AML-193 (cell line): ENCODE measurements around the gene CDK5RAP3.
"Not testable (repeated sequence)": the region's sequence is repeated elsewhere in the genome, so short reads cannot be mapped to it uniquely, and the experiment has no call there.

ENCODE experiments used
- DNase-seq, 2 experiments: peaks; one replicate each; lab custom pipeline; 2025; lab: John Stamatoyannopoulos, UW

Gene CDK5RAP3

DNA sequence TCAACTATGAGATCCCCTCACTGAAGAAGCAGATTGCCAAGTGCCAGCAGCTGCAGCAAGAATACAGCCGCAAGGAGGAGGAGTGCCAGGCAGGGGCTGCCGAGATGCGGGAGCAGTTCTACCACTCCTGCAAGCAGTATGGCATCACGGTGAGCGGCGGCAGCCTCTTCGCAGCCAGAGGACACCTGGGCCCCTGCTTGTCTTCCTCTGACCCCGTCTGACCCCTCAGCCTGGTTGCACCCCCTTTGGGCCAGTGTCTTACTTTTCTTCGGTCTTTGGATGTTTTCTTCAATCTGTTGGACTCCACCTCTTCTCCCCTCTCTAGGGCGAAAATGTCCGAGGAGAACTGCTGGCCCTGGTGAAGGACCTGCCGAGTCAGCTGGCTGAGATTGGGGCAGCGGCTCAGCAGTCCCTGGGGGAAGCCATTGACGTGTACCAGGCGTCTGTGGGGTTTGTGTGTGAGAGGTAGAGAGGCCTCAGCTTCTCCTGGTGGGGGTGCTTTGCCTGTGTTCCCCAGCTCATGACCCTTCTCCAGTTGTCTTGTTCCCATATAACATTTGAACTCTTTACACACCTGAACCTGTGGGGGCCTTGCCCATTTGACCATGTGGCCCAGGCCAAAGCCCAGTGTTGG, 4.4 kb downstream of the CDK5RAP3 start:
- no peak for DNase-seq

DNA sequence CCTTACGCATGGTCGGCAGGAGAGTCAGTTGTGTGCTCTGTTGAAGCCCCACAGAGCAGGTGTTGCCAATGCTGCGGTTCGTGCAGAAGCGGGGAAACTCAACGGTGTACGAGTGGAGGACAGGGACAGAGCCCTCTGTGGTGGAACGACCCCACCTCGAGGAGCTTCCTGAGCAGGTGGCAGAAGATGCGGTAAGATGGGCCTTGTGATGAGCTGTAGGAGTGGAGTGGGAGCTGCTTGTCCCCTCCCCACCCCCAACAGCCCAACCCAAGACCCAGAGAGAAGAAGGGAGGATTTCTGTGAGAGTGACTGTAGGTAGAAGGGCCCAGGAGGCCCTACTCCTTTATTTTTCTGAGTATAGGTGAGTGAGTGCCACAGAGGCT, 4.9 kb downstream of the CDK5RAP3 start:
- no peak for DNase-seq

DNA sequence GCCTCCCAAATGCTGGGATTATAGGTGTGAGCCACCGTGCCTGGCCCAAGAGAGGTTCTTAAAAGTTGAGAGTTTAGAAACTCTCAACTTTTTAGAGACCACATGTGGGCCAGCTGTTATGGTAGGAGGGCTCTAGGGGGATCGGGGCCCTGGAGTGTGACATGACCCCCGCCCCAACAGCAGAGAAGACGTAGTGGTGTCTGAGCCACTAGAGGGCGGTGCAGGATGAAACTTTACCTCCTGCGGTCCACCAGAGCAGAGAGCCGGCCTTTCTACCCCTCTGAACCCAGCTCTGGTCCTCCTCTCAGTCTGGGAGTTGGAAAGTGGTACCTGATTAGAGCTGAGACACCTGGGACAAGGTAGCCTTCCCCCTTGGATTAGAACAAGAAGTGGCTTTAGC, 7.4 kb downstream of the CDK5RAP3 start:
- peak; percentile 42 to 77 for DNase-seq

GRCh38 chr17:47980541-47980940, 9.6 kb downstream of the CDK5RAP3 start:
- no peak for DNase-seq

DNA sequence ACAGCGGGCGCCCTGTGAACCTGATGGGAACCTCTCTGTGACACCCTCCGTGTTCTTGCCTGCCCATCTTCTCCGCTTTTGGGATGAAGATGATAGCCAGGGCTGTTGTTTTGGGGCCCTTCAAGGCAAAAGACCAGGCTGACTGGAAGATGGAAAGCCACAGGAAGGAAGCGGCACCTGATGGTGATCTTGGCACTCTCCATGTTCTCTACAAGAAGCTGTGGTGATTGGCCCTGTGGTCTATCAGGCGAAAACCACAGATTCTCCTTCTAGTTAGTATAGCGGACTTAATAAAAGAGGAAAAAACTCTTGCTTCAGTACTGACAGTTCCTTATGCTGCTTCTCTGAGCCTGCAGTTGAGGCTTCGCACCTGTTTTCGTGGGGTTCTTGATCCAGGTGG, 10.5 kb downstream of the CDK5RAP3 start:
- peak; percentile 80 to 83 for DNase-seq

- DNase-seq: no peak
These were observed 11.2 kb downstream of the CDK5RAP3 start for GRCh38 chr17:47982091-47982617.

GRCh38 chr17:47982645-47983390, 11.9 kb downstream of the CDK5RAP3 start:
- DNase-seq: no peak

- no peak for DNase-seq
These were observed 12.7 kb downstream of the CDK5RAP3 start for GRCh38 chr17:47983492-47984223.

GRCh38 chr17:47986520-47986919, 15.6 kb downstream of the CDK5RAP3 start:
- DNase-seq: no peak

DNA sequence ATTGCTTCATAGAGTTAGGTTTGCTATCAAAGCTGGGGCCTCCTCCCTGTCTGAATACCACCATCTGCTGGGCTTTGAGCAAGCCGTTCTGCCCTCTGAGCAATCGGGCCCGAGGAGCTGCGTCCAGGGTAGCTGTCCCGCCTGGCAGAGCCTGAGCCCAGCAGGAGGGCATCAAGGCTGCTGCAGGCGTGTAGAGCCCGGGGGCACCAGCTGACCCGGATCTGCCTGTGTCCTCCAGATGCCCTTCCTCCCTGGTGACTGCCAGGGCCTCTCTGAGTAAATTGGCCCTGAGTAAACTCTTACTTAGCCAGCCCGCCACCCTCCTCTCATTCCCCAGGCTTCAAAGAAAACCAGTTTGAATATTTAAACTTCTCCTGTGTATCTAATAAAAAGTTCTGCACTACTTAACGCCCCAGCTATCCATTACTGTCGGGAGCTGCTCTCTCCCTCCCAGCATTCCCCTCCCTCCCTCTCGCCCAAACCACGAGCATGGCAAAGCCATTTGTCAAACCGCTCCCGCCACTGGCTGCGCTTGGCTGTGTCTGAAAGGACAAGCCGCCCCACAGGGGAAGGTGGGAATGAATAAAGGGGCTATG, 16.4 kb downstream of the CDK5RAP3 start:
- DNase-seq: no peak

DNA sequence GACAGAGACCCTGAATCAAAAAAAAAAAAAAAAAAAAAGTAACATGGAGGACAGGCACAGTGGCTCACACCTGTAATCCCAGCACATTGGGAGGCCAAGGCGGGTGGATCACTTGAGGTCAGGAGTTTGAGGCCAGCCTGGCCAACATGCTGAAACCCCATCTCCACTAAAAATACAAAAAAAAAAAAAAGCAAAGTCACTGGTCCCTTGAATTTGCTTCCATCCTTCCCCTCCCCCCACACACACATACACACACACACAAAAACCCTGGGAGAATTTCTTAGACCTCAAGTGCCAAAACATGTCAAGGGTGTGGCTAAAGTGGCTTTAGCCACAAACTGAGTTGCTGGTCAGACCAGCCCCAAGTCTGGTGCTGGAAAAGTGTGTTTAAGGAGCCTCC, 17.5 kb downstream of the CDK5RAP3 start:
- DNase-seq: not testable (repeated sequence)

- no peak for DNase-seq
These were observed 18.2 kb downstream of the CDK5RAP3 start for GRCh38 chr17:47989159-47989558.

- no peak for DNase-seq
These were observed 18.8 kb downstream of the CDK5RAP3 start for GRCh38 chr17:47989700-47990099.

GRCh38 chr17:47990962-47991731, 20.2 kb downstream of the CDK5RAP3 start:
- DNase-seq: no peak

- DNase-seq: no peak
These were observed 21.3 kb downstream of the CDK5RAP3 start for GRCh38 chr17:47992216-47992615.

- no peak for DNase-seq
These were observed 22.2 kb downstream of the CDK5RAP3 start for GRCh38 chr17:47993031-47993564.

- DNase-seq: no peak
These were observed 23.1 kb downstream of the CDK5RAP3 start for GRCh38 chr17:47993964-47994363.

DNA sequence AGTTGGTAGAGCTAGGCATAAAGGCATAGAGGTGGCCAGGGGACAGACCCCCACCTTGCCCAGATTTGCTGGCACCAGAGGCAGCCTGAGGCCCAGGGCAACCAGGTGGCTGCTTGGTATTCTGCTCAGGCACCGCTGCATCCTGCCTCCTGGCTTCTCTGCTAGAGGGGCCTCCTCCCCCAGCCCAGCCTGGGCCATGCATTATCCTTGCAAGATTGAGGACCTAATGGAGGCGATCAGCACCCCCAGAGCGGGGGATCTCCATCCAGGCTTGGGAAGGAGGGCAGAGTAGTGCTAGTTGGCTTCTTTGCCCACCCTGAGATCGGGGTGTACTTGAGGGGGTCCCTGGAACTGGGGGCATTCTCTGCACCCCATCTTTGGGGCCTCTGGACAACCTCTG, 23.8 kb downstream of the CDK5RAP3 start:
- no peak for DNase-seq

DNA sequence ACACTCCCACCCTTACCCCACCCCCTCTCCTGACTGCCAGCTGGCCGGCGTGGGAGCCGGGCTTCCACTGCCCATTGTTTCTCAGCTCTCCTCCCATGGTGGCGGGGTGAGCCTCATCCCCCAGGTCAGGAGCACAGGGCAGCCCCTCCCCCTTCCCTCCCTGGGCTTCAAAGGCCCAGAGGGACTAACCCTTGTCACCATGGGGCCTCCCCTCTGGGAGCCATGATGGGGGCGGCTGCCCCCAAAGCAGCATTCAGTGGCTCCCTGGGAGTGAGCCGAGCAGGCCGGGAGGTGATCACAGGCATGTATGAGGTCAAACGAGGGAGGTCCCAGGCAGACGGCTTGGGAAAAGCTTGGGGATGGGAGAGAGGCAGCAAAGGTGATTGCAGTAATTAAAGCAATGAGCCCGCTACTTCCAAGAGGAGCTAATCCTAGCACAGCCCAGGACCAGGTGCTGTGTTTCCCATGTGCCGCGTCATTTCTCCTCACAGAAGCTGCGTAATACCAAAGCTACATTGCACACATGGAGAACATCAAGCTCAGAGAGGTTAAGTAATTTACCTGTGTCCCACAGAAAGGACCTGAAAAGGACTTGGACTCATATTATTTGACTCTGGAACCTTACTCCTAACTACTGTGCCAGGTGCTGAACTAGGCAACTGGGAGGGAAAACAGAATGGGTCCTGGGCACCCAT, 24.5 kb downstream of the CDK5RAP3 start:
- DNase-seq: no peak

GRCh38 chr17:47996201-47996600, 25.3 kb downstream of the CDK5RAP3 start:
- DNase-seq: no peak

GRCh38 chr17:47997586-47997985, 26.7 kb downstream of the CDK5RAP3 start:
- DNase-seq: no peak
